Glutamatergic neuron (in vitro differentiated cells): ENCODE data around the gene C2CD2. TPM values are rescaled to one million over a fixed set of nuclear protein-coding genes. Genes with fewer than 3 reads are reported as not detected.

Source experiments
- DNase-seq: peaks from one replicate; pipeline ENCODE4 v3.0.0; 2022
- H3K27ac Mint-ChIP-seq: one replicate; pipeline ENCODE4 v1.8.0; 2020; ENCODE audit warnings: mild to moderate bottlenecking, mixed read lengths, inconsistent platforms; ENCODE audit not compliant: unreplicated experiment
- H3K27me3 Mint-ChIP-seq: one replicate; pipeline ENCODE4 v1.8.0; 2020; ENCODE audit warnings: mild to moderate bottlenecking, moderate library complexity, mixed read lengths, inconsistent platforms; ENCODE audit not compliant: unreplicated experiment
- H3K36me3 Mint-ChIP-seq: one replicate; pipeline ENCODE4 v1.8.0; 2020; ENCODE audit warnings: mild to moderate bottlenecking, mixed read lengths, inconsistent platforms; ENCODE audit not compliant: unreplicated experiment
- H3K4me1 Mint-ChIP-seq: one replicate; pipeline ENCODE4 v1.8.0; 2020; ENCODE audit warnings: mild to moderate bottlenecking, low read depth, mixed read lengths, inconsistent platforms; ENCODE audit not compliant: unreplicated experiment
- H3K4me3 Mint-ChIP-seq: one replicate; pipeline ENCODE4 v1.8.0; 2020; ENCODE audit warnings: mild to moderate bottlenecking, mixed read lengths, inconsistent platforms; ENCODE audit not compliant: unreplicated experiment
- H3K9me3 Mint-ChIP-seq: one replicate; pipeline ENCODE4 v1.8.0; 2020; ENCODE audit warnings: mild to moderate bottlenecking, moderate library complexity, mixed read lengths, inconsistent platforms; ENCODE audit not compliant: unreplicated experiment
- CTCF ChIP-seq: fragments of 200-600 bp; sonication (generic); IDR thresholded peaks from one replicate; pipeline ENCODE4 v1.5.0; 2021; ENCODE audit not compliant: partially characterized antibody, unreplicated experiment
- total RNA-seq: library from RNA; stranded (reverse); fragmentation: NEBNext Ultra II Directional; extraction: Animal tissue kit (Norgen Biotek cat#: 25700); gene quantifications from one replicate; pipeline ENCODE4 v1.2.1, GENCODE V29; 2021; ENCODE audit not compliant: unreplicated experiment

Gene C2CD2
- total RNA-seq, 1 donor from 2014 or later: 0.78 TPM

GRCh38 chr21:41933313-41934079, 20.3 kb downstream of the C2CD2 start:
- no peak for TF ChIP-seq CTCF
- Mint-ChIP-seq H3K36me3 (no peaks in the 10 kb centered on the region), H3K27me3 (peaks cover 4% of the 10 kb centered on the region), H3K27ac (no peak overlapping the region), H3K4me1 (no peaks in the 10 kb centered on the region), H3K9me3 (no peaks in the 10 kb centered on the region), H3K4me3 (no peak overlapping the region)
- no peak for DNase-seq

GRCh38 chr21:41932576-41933312, 21.1 kb downstream of the C2CD2 start:
- no peak overlapping the region for H3K27ac Mint-ChIP-seq
- DNase-seq: no peak

GRCh38 chr21:41932191-41932575, 21.6 kb downstream of the C2CD2 start:
- Mint-ChIP-seq H3K4me3 (no peak overlapping the region), H3K36me3 (no peaks in the 10 kb centered on the region), H3K4me1 (no peaks in the 10 kb centered on the region), H3K27ac (no peak overlapping the region), H3K27me3 (peaks cover 2% of the 10 kb centered on the region), H3K9me3 (no peaks in the 10 kb centered on the region)
- no peak for DNase-seq
- no peak for TF ChIP-seq CTCF

More at GRCh38 chr21:41932576-41933312, 21.1 kb downstream of the C2CD2 start:
- Mint-ChIP-seq H3K4me1 (no peaks in the 10 kb centered on the region), H3K27me3 (peaks cover 2% of the 10 kb centered on the region), H3K9me3 (no peaks in the 10 kb centered on the region), H3K4me3 (no peak overlapping the region), H3K36me3 (no peaks in the 10 kb centered on the region)
- TF ChIP-seq CTCF: no peak

GRCh38 chr21:41931041-41931451, 22.8 kb downstream of the C2CD2 start:
- no peak overlapping the region for H3K27ac Mint-ChIP-seq
- H3K36me3 Mint-ChIP-seq: no peaks in the 10 kb centered on the region
- no peak overlapping the region for H3K4me3 Mint-ChIP-seq
- no peak for TF ChIP-seq CTCF
- no peak for DNase-seq
- H3K4me1 Mint-ChIP-seq: no peaks in the 10 kb centered on the region
- H3K27me3 Mint-ChIP-seq: peaks cover 2% of the 10 kb centered on the region
- H3K9me3 Mint-ChIP-seq: no peaks in the 10 kb centered on the region

GRCh38 chr21:41929248-41929647, 24.6 kb downstream of the C2CD2 start:
- no peak for TF ChIP-seq CTCF
- Mint-ChIP-seq H3K9me3 (no peaks in the 10 kb centered on the region), H3K27ac (no peak overlapping the region), H3K4me1 (peaks cover 2% of the 10 kb centered on the region), H3K27me3 (peaks cover 2% of the 10 kb centered on the region), H3K36me3 (no peaks in the 10 kb centered on the region), H3K4me3 (no peak overlapping the region)
- no peak for DNase-seq
